ENCODE measurements around the gene SLC9C2.
"Not testable (repeated sequence)": the region's sequence is repeated elsewhere in the genome, so short reads cannot be mapped to it uniquely, and the experiment has no call there.

The SLC9C2 gene

DNA sequence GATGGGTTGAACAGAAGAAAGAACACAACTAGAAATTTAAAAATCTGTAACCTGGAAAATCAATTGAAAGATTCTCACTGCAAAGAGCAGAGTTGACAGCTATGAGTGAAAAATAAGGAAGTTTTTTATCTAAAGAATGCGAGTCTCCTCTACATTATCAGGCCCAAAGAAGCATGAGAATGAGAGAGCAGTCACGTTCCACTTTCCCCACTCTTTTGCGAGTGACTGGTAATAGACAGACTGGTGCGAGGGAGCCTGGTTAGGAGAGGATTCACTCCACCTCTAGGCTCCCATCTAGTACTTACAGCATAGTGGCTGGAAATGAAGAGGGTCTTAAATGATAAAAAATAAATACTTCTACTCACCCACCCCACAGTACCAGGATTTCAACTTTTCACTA lies 73.8 kb downstream of the SLC9C2 start:
- DNase-seq (ENCODE audit: low read depth in 2 of 2), result no peak

DNA sequence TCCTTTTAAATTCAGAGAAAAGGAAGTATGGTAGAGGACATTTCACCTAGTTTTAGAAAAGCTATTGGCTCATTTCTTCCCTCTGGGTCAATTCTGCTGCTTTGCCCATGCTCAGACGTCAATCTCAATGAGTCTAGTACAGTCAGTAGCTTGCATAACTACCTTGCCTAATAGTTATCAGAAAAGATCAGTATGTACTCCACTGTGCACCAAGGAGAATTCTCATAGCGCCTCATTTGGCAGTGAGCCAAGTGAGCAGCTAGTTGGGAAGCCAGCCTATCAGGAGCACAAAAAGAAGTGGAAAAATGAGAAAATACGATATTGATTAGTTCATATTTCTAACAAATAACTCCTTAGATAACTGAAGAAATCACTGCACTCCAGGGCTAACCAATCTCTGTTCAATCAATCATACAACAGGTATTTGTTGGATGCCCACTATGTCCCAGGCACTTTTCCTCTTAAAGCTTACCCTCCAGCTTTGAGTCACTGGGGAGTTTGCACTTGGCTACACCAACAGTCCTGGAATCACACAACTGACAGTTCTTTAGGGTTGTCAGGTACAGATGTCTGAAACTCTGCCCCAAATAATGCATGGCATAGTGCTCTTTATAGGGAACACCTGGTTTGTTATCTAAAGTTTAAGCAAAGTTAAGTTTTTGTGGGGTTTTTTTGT lies 75.6 kb downstream of the SLC9C2 start:
- DNase-seq (ENCODE audit: low read depth in 2 of 2), result no peak

DNA sequence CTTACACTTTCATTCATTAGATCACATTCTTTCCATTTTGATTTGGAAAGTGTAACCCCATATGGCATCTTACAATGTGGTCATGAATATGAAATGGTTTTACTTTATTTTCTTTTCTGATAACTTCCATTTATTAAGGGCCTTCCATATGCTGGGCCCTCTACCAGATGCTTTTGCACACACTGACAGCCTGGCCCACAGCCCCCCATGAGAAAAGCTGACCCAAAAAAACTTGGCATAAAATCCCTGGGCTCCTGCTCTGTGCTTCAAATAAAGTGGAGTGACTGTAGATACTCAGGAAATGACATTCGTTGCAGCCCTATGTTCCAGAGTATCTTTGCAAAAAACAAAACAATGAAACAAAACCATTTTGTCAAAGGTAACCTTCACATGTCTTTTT lies 76.9 kb downstream of the SLC9C2 start:
- DNase-seq (ENCODE audit: low read depth in 2 of 2), result no peak

- DNase-seq (ENCODE audit: low read depth in 2 of 2), result no peak
These were observed 79.5 kb downstream of the SLC9C2 start for GRCh38 chr1:173523329-173523728.

- no peak for DNase-seq (ENCODE audit: low read depth in 2 of 2)
These were observed 82.1 kb downstream of the SLC9C2 start for GRCh38 chr1:173520799-173521198.

DNA sequence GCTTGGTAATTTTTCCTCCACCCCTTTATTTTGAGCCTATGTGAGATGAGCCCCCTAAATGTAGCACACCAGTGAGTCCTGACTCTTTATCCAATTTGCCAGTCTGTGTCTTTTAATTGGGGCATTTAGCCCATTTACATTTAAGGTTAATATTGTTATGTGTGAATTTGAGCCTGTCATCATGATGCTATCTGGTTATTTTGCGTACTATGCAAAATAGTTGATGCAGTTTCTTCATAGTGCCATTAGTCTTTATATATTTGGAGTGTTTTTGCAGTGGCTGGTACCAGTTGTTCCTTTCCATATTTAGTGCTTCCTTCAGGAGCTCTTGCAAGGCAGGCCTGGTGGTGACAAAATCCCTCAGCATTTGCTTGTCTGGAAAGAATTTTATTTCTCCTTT lies 88.4 kb downstream of the SLC9C2 start:
- not testable (repeated sequence) for DNase-seq (ENCODE audit: low read depth in 2 of 2)

GRCh38 chr1:173509797-173510196 lies 93.1 kb downstream of the SLC9C2 start:
- DNase-seq (ENCODE audit: low read depth in 2 of 2), result no peak

- no peak for DNase-seq (ENCODE audit: low read depth in 2 of 2)
These were observed 94.3 kb downstream of the SLC9C2 start for GRCh38 chr1:173508541-173508940.

DNA sequence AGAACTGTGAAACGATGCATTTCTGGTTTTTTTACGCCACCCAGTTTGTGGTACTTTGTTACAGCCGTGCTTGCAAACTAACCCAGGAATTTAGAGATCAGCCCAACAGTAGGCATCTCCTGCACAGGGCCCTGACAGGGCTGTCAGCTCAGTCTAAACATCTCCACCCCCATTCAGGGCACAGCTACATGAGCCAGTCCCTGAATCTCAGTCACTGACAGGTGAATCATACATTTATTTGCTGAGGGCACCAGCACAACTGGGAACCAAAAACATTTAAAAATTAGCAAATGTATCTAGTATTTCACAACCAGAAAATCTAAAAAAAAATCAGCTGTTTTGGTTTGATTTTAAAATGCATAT lies 95.0 kb downstream of the SLC9C2 start:
- DNase-seq (ENCODE audit: low read depth in 2 of 2), result no peak

DNA sequence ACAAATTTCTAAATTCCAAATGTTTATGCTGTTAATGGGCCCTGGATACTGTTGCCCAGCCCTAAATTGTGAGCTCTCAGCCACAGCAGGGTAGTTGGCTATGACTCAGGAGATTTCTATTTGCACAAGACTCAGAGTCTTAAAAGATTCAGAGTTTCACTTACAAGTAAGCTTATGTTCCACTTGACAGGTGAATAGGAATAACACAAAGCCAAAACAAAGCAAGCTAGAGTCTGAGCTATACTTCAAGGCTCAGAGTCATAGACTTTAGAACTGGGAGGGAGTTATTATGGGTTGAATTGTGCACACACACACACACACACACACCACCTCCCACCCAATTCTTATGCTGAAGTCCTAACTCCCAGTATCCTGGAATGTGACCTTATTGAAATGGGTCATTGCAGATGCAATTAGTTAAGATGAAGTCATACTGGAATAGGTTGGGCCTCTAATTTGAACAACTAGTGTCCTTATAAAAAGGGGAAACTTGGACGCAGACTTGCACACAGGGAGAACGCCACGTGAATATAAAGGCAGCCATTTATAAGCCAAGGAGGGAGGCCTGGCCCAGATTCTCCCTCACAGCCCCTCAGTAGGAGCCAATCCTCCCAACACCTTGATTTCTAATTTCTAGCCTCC lies 95.5 kb downstream of the SLC9C2 start:
- DNase-seq (ENCODE audit: low read depth in 2 of 2), result no peak

- DNase-seq (ENCODE audit: low read depth in 2 of 2), result no peak
These were observed 96.4 kb downstream of the SLC9C2 start for GRCh38 chr1:173506437-173506836.

GRCh38 chr1:173505391-173505790 lies 97.5 kb downstream of the SLC9C2 start:
- no peak for DNase-seq (ENCODE audit: low read depth in 2 of 2)

GRCh38 chr1:173504268-173504667 lies 98.6 kb downstream of the SLC9C2 start:
- no peak for DNase-seq (ENCODE audit: low read depth in 2 of 2)

DNA sequence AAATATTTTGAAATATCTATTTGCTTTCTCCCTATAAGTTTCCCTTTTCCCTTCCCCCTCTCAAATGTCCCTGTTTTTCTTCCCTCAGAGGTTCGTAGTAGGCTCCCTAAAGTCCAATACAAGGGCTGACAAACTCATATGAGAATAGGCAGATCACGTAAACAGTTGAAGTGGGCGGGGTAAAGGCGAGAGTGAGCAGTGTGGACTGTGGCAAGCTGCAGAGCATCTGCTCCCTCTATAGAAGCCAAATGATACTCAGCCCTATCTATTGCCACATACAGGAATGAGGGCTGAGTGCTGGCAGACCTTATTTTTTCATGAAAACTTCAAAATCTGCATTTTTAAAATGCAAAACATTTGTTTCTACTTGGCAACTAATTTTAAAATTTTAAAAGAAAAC lies 99.5 kb downstream of the SLC9C2 start:
- no peak for DNase-seq (ENCODE audit: low read depth in 2 of 2)

DNA sequence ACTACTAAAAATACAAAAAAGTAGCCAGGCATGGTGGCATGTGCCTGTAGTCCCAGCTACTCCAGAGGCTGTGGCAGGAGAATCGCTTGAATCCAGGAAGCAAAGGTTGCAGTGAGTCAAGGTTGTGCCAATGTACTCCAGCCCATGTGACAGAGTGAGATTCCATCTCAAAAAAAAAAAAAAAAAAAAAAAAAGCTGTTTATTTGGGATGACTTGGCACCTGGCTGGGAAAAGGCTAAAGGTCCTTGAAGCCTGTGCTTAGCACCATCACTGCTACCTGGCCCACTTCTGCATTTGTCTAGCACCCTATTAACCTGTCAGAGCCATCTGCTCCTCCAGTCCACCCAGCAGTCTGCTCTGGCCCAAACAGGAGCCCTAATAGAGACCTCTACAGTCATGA lies 100.8 kb downstream of the SLC9C2 start:
- no peak for DNase-seq (ENCODE audit: low read depth in 2 of 2)

- DNase-seq (ENCODE audit: low read depth in 2 of 2), result no peak
These were observed 103.1 kb downstream of the SLC9C2 start for GRCh38 chr1:173499729-173500128.

GRCh38 chr1:173496757-173497320 lies 106.0 kb downstream of the SLC9C2 start:
- no peak for DNase-seq (ENCODE audit: low read depth in 2 of 2)

GRCh38 chr1:173495609-173496267 lies 107.1 kb downstream of the SLC9C2 start:
- no peak for DNase-seq (ENCODE audit: low read depth in 2 of 2)

DNA sequence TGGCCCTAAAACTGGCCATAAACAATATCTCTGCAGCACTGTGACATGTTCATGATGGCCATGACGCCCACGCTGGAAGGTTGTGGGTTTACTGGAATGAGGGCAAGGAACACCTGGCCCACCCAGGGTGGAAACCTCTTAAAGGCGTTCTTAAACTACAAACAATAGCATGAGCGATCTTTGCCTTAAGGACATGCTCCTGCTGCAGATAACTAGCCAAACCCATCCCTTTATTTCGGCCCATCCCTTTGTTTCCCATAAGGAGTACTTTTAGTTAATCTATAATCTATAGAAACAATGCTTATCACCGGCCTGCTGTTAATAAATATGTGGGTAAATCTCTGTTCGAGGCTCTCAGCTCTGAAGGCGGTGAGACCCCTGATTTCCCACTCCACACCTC lies 109.7 kb downstream of the SLC9C2 start:
- not testable (repeated sequence) for DNase-seq (ENCODE audit: low read depth in 2 of 2)

DNA sequence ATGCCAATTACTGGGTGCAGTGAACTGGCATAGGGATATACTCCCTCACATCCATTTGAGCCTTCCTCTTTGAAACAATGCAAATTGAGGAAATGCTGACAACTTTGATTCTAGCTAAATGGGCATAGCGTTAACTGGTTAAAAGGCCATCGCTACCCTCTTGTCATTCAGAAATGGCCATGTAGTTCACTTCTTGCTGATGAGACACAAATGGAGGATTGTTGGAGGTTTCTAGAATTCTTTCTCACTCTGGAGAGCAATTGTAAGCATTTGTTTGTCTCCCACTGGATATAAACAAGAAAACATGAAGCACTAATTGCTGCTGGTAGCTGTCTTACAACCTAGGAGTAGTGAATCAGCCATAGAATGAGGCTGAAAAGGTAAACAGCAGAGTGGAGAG lies 111.4 kb downstream of the SLC9C2 start:
- no peak for DNase-seq (ENCODE audit: low read depth in 2 of 2)

GRCh38 chr1:173489929-173490328 lies 112.9 kb downstream of the SLC9C2 start:
- DNase-seq (ENCODE audit: low read depth in 2 of 2), result no peak

GRCh38 chr1:173489149-173489600 lies 113.7 kb downstream of the SLC9C2 start:
- DNase-seq (ENCODE audit: low read depth in 2 of 2), result no peak

GRCh38 chr1:173488001-173488400 lies 114.9 kb downstream of the SLC9C2 start:
- no peak for DNase-seq (ENCODE audit: low read depth in 2 of 2)

Measured in stimulated activated CD8-positive, alpha-beta memory T cell treated with anti-CD3 and anti-CD28 coated beads, Interleukin-7, amount 100 ng/mL, for 1 hour (primary cell).